Stimulated activated CD4-positive, alpha-beta T cell treated with anti-CD3 and anti-CD28 coated beads, Interleukin-1b, Interleukin-23, amount 100 ng/mL, for 48 hours (primary cell): Measurements from ENCODE around the gene PRKN.

Source experiments
- DNase-seq: peaks from one replicate; pipeline ENCODE4 v3.0.0-alpha.2; 2020

PRKN gene

DNA sequence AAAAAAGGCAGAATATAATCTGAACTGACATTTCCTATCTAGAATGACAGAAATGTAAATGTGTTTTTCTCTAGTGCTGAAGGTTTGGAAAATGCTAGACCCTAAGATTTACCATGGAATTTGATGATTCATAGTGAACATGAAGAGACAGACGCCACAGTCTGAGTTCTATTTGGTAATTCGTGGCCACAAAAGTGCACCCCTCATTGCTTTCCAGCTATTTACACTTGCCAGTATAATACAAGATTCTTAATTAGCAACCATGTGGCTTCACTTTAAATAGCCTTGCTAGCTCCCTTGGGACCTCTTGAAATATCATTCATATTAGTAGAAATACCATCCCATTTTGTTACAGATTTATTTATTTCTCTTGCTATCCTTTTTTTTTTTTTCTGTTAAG is 636.8 kb downstream of the PRKN start:
- no peak for DNase-seq

DNA sequence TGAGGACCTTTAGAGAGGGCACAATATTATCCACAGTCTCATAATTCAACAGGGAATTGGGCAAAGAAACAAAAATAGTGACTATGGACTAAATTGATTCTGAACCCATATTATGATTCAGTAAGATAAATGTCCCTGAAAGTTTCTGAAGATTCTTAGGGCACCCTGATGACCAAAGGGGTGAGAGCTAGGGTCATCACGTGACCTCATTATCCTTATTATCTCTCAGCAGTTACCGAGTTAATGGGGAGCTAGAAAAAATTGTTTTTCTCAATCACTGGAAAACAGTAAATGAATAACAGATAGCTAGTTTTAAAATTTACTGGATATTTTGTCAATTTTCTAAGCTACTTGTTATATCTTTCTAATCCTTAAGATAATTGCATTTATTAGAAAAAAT is 639.5 kb downstream of the PRKN start:
- DNase-seq, result no peak

DNA sequence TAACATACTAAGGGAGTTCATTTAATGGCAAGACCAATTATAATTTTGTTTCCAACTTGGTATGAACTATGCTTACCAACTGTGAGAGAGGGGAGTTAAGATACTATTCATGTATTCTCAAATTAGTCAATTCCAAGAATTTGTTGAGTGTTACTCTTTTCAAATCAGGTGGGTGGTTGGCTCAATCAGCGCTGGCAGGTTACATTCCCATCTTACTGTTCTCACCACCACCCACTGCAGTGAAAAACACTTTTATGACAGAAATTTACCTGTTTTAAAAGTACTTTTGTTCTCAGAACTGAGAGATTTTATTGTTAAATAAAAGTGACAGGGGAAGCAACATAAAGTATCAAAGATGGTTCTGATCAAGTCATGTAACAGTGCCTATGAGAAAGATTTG is 642.0 kb downstream of the PRKN start:
- DNase-seq, result no peak

DNA sequence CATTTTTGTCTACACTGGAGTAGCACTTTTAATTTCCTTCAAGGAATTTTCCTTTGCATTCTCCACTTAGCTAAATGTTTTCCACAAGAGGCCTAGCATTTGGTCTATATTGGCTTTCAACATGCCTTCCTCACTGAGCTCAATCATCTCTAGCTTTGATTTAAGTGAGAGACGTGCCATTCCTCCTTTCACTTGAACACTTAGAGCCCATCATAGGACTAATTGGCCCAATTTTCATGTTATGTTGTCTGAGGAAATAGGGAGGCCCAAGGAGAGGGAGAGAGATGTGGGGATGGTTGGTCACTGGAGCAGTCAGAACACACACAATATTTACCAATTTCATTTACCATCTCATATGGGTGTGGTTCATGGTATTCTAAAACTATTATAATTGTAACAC is 645.0 kb downstream of the PRKN start:
- no peak for DNase-seq

DNA sequence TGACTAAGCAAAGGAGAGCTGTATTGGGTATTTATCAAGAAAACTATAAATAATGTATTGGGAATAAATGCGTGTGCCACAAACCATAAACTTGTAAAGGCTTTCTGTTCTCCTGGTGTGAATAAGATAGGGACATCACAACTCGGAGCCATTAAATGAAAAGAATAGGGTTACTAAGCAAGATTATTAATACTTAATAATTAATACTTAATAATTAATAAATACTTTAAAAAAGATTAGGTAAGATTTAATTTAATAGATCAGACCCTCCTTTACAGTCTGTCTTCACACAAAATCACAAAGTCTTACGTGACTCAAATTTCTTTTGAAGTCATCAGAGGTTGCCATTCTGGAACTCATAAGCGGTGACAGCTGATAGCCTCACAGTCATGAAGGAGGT is 648.9 kb downstream of the PRKN start:
- no peak for DNase-seq

DNA sequence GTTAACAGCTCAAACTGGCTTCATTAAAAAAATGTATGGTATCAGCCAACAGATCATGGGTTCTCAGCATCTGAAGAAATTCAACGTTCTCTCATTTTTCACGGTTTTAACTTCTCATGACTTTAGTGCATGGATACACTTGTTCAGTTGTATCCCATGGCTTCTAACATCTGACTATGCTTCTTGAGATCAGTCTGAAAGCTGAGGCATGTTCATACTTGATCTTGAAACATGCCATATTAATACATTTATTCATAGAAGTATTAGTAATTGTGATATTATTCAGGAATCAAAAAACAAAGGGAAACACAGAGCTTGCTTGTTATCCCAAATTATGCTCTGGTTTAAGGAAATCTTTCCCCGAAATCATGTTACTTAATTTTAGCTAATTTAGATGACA is 649.4 kb downstream of the PRKN start:
- no peak for DNase-seq

DNA sequence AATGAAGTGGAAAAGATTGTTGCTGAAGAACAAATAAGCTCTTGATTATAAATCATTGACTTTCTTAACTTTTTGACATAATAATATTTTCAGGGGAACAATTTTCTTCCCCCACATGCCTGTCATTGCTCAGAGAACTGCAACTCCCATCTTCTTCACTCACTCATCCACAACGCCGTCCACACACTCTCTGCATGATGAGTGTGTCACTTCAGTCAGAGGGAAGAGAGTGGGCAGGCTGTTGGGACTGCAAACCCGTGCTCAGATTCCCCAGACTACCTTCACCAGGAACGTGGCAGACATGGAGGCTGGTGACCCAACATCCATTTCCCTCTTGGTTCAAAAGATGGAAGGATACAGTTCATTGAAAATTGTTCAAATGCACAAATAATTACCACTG is 650.8 kb downstream of the PRKN start:
- DNase-seq, result no peak

DNA sequence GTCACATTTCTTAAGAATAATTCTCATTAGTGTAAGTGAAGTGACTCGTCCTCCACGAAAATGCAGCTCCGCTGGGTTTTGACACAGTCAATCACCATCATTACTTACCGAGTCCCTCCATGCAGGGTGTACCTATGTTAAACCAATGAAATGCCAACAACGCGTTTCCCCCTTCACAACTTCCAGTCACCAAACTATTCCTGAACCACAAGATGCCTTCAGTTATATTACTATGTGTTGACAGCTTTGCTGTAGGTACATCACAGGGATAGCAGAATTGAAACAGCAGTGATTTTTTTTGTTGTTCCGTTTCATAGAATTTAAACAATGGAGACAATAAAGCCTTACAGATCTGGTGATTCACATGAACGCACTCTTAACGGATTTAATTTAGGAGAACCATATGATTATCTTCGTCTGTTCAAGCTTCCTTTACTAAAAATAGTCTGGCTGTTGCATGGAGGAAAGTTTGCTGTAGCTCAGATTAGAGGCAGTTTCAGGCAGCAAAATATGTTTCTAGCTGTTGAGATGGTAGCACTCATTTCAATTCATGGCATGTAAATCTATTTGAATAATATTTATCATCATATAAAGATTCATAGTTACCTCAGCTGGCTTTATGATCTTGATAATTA is 652.8 kb downstream of the PRKN start:
- DNase-seq, result no peak

DNA sequence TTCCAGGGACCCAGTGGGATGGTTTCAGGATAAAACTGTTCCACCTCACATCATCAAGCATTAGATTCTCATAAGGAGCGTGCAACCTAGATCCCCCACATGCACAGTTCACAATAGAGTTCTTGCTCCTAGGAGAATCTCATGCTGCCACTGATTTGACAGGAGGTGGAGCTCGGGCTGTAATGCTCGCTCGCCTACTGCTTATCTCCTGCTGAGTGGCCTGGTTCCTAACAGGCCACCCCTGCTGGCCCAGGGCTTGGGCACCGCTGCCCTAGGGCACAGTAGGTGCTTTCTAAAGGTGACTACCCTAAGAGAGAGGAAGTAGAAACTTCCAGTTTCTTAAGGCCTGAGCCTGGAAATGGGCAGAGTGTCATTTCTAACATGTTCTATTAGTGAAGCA is 656.9 kb downstream of the PRKN start:
- DNase-seq, result no peak

DNA sequence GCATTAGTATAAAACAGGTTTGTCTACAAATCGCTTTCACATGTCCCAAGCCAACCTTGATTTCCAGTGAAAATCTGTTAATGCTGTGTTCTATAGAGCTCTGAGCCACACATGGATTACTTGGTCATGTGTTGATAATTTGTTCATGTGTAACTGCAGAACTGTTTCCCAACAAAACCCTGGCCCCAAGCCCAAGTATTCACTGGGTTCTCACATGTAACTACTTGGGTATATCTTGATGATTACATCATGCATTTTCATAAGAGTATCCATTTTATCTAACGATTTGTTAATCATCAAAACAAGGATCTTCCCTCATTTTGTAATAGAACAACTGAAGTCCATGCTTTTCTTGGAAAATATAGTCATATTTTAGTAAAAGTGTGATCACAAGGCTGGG is 657.6 kb downstream of the PRKN start:
- DNase-seq, result no peak

DNA sequence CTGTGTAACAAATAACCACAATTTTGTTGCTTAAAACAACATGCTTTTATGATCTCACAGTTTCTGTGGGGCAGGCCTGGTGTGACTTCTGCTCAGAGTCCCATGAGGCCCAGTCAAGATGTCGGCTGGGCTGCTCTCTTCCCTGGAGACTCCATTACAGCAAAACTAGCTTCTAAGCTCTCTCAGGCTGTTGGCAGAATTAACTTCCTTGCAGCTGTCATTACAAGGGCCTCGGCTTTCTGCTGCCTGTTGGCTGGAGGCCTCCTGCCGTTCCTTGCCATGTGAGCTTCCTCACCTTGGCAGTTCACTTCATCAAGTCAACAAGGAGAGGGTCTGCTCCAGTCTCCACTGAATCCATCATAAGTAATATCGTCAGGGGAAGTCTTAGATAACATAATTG is 659.2 kb downstream of the PRKN start:
- DNase-seq, result no peak

DNA sequence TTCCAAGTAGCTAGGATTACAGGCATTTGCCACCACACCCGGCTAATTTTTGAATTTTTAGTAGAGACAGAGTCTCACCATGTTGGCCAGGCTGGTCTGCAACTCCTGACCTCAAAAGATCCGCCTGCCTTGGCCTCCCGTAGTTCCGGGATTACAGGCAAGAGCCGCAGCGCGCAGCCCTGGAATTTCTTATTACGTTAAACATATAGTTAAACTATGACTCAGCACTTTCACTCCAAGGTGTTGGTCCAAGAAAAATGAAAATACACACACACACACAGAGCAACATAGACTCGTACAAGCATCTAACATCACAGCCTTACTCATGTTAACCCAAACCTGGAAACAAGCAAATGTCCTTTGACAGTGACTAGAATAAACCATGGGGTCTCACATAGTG is 663.9 kb downstream of the PRKN start:
- DNase-seq, result no peak

DNA sequence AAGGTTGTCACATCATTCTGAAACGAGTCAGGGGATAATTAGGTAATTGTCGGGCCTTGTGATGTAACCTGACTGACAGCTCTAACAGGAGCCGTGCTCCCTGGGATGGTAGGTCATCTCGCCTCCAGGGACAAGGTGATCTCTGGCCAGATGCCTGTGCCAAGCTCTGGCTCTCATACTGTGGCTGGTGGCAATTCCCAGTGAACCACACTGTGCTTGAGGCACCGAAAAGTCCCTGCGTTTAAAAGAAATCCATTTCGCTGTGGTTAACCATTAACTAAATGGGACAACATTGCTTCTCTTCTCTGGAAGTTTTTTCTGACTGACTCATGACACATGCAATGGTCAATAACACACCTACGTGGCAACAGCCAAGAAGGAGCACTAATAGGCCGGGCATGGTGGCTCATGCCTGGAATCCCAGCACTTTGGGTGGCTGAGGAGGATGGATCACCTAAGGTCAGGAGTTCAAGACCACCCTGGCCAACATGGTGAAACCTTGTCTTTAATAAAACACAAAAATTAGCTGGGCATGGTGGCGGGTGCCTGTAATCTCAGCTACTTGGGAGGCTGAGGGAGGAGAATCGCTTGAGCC is 669.2 kb downstream of the PRKN start:
- DNase-seq, result no peak

DNA sequence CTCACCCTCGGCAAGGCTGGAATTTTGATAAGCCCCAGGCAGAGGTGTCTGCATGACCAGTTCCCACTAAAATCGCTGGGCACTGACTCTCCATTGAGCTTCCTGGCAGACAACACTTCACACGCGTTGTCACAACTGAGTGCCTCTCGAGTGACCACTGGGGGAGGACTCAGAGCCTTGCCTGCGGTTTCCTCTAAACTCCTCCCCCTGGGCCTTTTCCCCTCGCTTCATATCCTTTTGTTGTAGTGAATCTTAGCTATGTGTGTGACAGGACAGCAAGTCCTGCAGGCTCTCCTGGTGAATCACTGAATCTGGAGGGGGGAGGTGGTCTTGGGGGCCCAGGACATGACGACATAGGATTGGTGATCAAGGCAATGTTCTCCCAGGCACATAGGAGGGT is 670.8 kb downstream of the PRKN start:
- DNase-seq, result no peak

DNA sequence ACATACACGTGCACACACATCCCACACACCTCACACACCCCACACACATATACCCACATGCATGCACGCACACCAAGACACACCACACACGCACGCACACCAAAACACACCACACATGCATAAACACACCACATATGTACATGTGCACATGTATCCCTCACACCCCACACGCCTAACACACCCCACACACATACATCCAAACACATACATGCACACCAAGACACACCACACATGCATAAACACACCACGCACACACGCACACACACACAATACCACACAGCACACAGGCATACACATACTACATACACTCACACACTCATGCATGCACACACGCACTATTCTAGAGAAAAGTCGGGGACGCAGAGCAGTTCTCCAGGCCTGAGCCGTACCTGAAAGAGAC is 671.5 kb downstream of the PRKN start:
- DNase-seq, result no peak

DNA sequence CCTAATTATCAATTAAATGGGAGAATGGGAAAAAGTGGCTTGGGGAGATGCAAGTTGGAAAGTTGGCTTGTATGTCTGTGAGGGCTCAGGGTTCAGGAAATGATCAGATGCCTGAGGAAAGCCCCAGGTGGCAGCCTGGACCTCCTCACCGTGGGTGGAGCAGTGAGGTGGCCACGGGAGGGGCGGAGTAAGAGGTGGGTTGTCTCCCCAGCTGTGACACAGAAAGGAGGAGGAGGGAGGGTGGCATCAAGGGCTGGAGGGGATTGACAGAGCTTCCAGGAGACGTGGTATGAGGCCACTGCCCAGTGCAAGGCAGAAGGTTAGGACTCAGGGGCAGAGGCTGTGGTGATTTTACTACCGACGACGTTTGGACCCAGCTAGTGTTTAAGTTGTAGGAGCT is 672.2 kb downstream of the PRKN start:
- peak; percentile 9 for DNase-seq

DNA sequence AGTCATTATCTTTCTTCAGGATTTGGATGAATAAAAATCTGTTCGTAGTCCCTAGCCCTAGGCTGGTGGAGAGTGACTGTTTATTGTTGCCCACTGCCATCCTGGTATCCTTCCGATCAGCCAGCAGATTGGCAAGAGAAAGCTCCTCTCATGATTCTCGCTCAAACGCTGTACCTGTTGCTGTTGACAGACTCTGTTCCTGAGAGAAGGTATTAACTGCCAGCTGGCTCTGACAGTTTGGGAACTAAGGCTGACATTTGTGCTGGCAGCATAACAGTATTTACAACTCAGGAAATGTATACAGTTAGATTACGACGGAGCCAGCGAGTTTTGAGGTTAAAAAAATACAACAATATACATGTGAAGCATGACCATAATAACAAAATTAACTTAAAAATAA is 674.5 kb downstream of the PRKN start:
- DNase-seq, result no peak

DNA sequence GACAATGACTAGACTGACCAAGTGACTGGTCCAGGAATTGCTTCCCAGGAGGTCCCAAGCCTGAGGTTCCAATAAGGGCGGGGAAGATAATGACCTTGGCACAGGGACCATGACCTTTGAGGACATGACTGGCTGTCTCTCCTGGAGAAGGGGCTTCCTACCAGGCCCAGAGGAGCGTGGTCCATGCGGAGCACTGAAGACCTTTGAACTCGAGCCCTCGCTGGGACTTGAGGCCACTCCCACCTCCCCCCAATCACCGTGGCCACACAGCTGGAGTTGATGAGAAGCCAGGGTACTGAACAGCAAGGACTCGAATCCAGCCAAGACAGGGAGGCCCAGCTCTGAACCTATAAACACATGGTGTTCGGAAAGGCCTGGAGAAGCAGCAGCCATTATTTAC is 677.0 kb downstream of the PRKN start:
- DNase-seq, result no peak

DNA sequence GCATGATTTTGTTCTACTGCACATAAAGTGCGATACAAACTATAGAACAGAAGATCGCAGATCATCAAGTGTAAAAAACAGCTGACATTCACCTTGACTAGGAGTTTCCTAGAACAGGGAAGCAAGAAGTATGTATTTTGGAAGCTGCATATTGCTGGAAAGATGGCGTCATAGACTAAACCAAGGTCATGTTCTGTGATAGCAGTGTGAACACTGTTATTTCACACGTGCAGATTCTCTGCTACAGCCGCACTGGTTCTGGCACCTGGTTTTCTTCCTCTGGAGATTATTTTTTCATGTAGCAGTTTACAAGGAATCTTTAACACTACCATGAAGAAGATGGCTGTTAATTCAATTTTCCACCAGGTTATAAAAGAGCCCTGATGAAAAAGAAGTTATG is 681.2 kb downstream of the PRKN start:
- DNase-seq, result no peak

DNA sequence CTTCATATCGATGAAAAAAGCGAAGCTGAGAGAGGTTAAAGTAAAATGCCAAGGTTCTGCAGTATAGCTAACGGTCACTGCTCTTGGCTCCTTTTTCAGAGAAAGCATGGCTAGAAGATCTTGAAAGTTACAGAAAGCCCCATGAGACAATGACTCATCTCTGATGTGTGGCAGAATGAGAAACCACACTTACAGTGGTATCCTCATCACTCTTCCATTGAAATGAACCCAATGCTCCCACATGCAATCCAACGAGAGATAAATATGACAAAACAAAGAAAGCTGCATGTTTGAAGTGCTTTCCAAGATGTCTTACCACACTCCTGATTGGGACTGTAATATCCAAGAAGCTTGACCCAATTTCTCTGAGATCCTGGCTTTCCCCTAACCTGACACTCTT is 694.9 kb downstream of the PRKN start:
- DNase-seq, result no peak

DNA sequence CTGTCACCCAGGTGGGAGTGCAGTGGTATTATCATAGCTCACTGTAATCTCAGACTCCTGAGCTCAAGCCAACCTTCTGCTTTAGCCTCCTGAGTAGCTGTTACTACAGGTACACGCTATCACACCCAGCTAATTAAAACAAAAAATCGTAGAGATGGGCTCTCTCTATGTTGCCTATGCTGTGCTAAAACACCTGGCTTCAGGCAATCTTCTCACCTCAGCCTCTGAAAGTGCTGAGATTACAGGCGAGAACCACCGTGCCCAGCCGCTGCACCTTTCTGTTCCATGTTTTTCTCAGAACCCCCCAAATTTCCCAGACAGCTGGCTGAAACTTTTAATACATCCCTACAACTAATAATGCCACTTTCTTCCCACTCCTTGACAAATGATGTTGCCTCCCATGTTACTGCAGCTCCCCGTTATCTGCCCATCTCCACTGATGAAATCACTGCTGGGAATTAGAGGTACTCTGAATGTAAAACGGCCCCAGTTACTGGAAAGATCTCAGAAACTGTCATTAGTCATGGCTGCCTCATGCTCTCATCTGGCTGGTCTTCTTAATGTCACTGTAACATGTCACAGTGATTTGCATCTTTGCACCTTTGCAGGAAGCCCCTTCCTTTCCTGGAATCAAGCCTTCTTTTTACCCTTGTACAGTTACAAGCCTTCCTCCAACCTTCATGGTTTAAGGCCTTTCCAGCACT is 697.5 kb downstream of the PRKN start:
- DNase-seq, result peak; percentile 22

DNA sequence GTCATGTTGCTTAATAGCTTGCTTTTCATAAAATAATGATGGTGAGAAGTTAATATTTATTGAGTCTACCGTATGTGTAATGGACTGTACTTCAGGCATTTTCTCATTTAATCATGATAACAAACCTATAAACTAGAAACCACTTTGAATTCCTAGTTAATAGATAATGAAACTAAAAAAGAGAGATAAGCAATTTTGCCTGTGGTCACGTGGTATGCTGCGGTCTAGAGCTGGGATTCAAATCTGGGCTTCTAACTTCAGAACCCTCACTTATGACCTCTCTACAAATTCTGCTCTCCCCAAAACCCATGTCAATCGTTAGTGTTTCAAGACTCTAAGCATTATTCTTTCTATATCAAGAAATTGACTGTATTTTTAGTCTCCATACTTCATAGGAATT is 700.7 kb downstream of the PRKN start:
- no peak for DNase-seq

DNA sequence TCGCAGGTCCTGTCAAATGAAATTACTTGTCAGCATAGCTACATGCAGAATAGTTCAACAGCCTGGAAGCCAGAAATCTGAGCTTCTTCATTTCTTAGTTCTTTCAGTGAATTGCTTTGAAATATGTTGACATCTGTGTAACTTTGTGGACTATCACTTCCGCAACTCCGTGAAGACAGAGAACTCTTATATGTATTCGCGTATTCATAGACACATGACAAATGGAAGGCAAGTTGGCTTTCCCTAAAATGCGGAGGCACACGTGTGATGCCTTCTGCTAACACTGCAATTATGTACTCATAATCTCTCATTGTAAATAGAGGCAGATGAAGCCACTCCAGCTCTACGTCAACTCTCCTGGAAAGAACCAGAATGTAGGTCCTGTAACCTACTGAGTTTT is 701.5 kb downstream of the PRKN start:
- no peak for DNase-seq

DNA sequence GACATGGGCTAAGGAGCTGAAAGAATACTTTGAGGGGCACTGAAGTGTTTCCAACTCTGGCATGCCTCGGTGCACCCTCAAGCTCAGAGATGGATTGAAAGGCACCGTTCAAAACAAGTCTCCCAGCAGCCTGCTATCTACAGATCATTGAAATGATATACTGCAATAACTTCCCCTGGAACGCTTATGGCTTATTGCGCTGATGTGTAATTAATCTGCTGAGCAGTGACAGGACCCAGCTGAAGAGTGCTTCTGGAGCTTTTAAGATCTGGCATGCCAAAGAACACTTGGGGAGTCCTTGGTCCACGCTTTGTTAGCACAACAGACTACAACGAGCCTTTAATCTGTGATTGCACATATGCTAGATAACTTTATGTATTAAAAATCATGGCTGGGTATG is 708.2 kb downstream of the PRKN start:
- DNase-seq, result no peak

DNA sequence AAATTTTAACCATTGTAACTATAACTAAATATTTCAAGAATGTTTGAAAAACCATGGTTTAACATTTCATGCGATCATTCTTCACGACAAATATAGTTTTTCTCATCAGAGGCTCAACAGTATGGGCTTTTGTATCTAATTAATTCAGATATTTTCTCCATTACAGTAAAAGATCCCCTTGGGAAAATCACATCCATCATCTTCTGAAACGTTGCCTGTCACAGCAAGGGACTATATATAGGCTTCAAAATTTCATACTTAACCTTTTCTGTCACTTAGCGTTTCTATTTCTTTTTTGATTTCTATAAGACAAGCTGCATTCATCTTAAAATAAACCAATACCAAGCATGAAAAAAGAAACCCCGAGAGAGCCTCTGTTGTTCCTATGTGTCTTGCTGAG is 710.0 kb downstream of the PRKN start:
- DNase-seq, result no peak
